HG02973 (cell line): Measurements from ENCODE around the gene DAND5.

Experiments used
- ATAC-seq: cut with Tn5 transposase; IDR thresholded peaks from one replicate; pipeline ENCODE4 v1.9.1; 2021; ENCODE audit warnings: moderate library complexity; ENCODE audit not compliant: unreplicated experiment

DAND5 gene

GRCh38 chr19:13007292-13008045 lies 38.1 kb downstream of the DAND5 start:
- ATAC-seq, result no peak

GRCh38 chr19:13008926-13009787 lies 39.8 kb downstream of the DAND5 start:
- no peak for ATAC-seq

DNA sequence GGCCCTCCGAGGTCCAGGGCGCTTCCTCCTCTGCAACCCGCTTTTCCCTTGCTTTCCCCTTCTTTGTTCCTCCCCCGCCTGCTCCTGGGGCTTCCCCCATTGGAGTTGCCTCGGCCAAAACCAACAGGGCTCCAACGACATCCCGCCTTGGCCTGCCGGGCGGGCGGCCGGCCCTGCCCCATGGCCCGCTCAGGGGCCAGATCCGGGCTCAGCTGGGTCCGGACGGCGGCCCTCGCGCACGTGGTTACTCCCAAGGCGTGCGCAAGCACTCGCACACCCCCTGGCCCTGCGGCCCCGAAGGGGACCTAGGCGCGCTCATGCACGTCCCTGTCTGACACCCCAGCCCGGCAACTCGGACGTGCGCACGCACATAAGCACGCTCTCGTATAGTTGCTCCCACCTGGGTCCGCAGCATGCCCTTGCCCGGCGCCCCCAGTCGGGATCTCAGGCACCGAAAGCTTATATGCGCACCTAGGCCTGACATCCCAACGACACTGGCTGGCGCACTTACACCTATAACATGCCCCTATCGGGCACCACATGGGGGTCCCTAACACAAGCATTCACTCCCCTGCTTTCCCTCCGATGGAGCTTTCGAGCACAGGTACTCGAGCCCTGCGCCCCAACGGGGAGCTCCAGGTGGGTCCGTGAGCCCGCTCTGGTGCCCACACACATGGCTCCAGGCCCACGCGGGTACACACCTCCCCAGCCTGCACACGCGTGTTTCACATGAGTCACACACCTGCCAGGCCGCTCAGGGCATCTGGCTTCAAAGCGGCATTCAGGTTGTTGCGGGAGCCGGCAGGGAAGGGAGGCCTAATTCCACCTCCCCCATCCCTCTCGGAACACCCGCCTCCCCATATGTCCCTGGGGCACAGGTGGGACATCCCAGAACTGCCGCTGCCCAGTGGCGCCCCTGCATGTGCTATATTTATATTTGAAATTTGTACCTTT lies 40.9 kb downstream of the DAND5 start:
- ATAC-seq, result no peak

DNA sequence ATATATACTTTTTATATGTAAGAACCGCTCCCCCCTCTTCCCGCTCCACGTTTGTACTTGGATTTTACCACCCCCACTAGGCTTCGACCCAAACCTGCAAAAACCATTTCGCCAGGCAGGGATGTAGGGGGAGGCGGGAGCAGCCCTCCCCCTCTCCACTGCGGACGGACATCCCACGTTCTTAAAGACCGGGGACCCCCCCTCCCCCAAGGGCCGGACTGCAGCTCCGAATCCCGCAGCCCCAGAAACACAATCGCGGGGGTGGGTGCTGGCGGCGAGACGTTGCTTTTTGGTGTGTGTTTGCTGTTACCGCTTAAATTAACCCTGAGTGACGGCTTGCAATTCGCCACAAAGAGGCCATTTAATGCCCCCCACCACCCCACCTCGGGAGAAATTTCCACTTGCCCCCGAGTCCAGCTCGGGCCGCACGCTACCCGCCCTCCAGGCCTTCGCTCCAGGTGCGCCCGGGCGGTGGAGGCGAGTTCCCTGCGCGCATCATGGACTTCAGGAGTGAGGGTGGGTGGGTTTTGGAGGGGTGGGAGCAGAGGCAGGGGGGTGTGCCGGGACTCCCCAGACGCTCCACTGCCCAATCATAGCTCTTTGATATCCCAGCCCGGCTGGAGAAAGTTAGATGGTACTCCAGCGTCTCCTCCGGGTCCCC lies 41.7 kb downstream of the DAND5 start:
- ATAC-seq, result no peak

DNA sequence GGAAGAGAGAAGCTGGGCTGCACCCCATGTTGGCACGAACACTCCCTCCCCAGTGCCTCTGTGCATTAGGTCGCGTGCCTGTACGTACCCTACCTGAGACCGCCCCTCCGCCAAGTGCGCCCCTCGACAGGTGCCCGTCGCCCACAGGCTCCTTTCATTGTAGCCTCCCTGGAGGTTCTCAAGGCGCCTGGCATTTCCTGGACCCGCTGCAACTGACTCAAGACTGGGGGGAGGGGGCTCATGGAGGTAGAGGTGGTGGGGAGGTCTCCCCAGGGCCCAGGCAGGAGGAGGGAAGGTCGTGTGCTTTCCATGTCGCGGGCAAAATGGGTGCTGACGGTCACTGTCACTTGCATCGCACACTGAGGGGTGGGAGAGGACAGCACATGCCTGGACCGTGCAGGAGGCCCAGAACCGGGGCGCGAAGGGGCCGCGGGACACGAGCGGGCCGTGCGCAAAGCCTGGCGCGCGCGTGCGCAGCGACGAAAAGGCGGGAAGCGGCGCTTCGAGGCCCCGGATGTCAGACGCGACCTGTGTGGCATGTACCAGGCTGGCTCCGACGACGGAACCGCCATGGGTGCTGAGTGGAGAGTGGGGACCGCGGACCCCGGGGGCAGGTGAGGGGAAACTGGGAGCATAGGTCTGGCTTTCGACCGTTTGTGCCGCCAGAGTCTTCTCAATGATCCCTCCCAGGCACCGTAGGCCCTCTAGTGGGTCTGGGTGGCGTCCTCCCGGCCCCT lies 42.4 kb downstream of the DAND5 start:
- no peak for ATAC-seq

- no peak for ATAC-seq
Observed at GRCh38 chr19:13012390-13012689, 43.0 kb downstream of the DAND5 start.

DNA sequence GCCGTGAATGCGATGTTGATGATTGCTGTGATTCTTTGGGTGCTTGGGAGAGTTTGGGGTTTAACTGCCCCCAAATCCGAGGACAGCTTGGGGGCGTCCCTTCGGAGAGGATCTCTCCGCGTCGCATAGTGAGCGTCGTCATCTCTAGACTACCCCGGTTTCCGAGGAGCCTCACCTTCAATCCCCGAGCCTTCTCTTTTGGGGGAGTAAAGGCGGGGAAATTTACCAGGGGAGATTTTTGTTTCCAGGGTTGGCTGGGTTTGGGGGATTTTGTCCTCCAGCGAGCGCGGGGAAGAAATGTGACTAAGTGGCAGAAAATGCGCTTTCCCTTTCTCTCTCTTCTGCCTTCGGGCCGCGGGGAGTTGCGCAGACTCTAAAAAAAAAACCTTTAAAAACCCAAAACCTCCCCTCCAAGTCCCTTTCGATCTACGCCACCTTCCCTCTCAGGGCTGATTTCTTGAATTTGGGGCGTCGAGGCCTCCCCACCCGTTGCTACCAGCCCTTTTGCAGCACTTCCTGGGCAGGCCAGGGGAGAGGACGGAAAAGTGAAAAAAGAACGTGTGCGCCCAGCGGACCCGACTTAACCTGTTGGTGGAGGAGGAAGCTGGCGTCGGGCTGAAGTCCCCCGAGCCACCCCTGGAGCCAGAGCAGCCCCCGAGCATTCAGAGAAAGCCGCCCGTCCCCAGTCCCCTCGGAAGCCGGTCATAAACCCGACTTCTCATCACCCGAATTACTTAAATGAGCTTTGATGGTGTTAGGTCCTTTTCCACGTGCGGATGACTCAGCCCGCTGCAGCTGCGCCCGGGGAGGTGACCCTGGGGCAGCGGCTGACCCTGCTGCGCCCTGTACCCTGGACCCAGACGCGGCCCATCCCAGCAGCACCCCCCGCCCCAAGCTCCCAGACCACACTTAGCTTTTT lies 43.6 kb downstream of the DAND5 start:
- no peak for ATAC-seq

- ATAC-seq, result no peak
Observed at GRCh38 chr19:13013649-13014048, 44.3 kb downstream of the DAND5 start.

DNA sequence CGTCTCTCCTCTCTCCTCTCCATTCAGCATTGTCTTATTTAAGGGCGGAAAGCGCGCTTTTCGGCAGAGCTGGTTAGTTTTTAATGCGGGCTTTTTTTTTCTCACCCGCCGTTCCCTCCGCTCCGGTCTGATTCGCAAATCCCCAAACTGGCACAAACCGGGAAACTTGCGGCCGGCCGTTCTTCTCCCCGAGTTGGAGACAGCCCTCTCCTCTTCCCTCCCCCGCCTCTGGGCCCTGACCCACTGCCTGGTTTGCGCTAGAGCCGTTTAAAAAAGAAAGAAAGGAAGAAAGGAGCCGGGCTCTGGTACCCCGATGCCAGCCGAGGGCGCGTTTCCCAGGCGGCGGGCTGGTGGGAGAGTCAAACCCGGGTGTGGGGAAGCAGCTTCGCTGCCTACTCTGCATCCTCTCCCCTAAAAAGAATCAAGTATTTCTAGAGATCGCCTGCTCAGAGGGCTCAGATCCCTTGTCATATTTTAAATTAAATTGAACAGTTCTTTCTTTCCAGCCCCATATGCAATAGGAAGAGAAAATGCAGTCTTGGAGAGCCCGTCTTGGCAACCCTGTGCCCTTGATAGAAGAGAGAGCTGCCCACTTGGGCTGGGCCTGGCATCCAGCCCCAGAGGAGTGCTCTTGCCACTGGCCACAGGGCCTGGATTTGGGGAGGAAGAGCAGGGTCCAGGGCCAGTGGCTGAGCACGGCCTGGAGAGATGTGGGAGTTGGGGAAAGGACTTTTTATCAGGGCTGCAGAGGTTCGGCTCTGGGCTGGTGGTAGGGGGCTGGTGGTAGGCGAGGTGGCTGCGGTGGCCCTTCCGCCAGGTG lies 44.9 kb downstream of the DAND5 start:
- no peak for ATAC-seq

GRCh38 chr19:13014921-13015280 lies 45.5 kb downstream of the DAND5 start:
- no peak for ATAC-seq

- ATAC-seq, result no peak
Observed at GRCh38 chr19:13015361-13016223, 46.2 kb downstream of the DAND5 start.

DNA sequence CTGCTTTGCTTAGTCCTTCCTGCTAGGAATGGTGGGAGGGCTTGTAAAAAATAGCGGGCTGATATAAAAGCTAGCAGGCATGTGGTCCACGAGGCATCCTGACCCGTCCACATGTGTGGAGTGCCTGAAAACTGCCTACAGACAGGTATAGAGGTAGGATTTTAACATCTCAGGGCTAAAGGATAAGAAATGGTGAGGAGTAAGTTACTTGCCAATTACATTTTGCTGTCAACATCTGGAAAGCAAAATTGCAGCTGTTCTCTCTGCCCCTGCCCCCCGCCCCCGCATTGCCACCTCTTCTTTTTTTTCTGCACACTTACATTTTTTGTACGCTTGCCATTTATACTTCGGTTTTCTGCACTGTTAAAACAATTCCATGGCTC lies 46.9 kb downstream of the DAND5 start:
- ATAC-seq, result no peak

DNA sequence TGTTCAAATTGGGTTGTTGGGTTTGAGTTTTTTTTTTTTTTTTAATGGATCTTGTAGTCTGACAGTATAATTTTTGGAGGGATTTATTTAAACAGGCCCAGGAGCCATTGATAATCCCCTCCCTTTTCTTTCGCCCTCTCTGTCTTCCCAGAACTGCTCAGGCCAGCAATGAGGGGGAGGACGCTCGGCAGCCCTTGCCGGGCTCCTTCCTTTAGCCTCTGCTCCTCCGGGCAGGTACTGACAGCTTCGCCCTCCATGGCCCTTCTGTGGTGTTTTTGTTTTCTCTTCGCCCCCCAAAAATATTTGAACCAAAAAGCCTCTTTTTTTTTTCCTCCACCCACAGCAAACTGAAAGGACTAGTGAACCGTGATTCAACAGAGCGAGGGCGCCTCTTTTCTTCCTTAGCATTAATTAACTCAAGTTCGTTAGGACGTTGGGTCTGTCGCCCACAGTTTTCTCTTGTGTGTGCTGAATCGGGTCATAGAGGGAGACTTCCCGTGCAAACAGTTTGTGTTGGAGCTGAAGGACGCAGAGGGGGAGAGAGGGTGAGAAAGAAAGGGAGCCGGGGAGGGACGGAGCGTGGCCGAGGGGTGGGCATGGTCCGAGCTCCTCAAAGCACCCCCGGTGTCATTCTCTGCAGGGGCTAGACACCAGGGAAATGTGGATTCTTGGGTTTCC lies 47.4 kb downstream of the DAND5 start:
- no peak for ATAC-seq

DNA sequence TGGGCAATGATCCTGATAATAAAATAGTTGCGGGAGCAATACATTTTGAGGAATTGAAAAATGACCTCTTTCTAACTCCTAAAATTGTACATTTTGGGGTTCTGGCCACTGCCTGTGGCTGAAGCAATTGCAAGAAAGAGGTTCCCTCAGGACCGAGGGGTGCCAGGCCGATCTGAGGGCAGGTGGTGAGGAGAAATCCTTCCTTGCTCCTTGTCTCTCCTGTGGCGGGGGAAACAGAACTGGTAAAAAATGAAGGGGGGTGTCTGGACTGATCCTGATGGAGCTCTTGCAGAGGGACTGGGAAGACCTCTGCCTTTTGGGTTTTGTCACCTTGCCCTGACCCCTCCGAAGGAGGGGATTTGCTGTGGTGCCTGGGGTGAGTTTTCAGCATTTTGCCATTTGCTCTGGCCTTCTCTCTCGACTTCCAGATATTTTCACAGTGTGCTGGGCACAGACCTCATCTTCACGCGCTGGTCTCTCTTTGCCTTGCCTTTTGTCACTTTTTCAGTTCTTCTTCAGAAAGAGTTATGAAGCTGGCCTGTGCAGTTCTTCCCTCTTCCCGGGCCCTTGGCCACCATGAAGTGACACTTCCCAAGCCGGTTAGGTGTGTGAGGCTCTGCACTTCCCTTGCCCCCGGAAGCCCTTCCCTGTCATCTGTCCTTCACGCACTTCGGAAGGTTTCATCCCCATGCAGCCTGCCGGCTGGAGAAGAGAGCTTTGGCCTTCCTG lies 48.1 kb downstream of the DAND5 start:
- no peak for ATAC-seq

DNA sequence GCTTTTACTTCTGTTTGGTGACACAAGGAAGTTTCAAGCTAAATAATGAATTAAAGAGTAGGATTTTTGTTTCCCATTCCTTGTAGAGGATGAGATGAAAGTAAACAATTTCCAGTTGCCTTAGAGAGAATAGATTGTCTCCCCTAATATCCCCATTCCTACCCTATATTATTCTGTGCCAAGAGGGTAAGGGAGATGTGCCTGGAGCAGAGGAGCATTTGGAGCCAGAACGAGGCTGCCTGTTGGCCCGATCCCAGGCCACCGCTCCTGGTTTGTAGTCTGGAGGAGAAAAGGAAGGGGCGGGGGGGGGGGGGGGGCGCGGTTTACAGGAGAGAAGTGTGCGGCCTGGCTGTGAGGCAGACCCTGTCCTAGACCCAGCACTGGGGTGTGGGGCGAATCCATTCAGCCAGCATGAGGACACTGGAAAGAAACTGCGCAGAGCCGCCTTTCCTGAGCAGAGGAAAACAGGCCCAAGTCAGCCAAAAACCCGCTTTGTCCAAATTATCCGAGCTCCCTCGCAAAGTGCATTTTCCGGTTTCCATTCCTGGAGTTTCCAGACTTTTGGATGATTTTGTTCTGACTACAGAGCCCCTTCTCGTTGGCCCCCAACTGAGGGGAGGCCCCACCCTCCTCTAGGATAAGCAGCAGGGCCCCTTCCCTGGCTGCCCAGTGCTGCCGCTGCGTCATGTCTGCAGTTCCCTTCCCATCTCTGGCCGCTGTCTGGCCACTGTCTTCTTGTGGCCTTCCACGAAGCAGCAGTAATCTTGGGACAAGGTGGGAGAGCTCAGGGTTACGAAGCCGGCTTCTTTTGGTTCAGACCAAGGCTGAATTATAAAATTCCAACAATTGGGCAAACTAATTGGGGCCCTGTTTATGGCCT lies 48.9 kb downstream of the DAND5 start:
- ATAC-seq, result no peak
